Measurements from ENCODE around the gene APOA4.

APOA4 gene

GRCh38 chr11:116823031-116823843, at the start of gene APOA4:
Gene APOA4 (minus strand): TSS chr11:116823304. CDS start chr11:116823191, 113 bp downstream.
- ATAC-seq: no peak

GRCh38 chr11:116871248-116871647, 48.1 kb upstream of the APOA4 start:
- no peak for ATAC-seq

- no peak for ATAC-seq
Measured at GRCh38 chr11:116870054-116870453, 47.0 kb upstream of the APOA4 start.

- no peak for ATAC-seq
Measured at GRCh38 chr11:116869610-116870009, 46.5 kb upstream of the APOA4 start.

DNA sequence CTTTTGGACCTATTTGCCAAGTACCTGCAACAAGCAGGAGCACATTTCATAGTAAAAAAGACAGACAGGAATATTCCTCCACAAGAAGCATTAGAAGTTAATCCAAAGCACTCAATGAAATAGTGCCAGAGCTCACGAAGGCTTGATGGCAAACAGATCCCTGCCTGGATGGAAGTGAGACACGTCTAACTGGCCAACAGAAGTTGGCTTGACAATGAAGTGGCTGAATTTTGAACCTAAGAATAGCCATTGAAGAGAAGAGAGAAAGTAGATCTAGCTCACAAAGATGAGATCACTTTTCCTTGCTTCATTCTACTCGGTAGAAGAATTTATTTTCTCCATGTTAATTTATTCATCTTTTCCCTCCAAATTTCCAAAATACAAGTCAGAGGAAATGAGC, 45.0 kb upstream of the APOA4 start:
- no peak for ATAC-seq

- ATAC-seq: no peak
Measured at GRCh38 chr11:116867619-116868018, 44.5 kb upstream of the APOA4 start.

DNA sequence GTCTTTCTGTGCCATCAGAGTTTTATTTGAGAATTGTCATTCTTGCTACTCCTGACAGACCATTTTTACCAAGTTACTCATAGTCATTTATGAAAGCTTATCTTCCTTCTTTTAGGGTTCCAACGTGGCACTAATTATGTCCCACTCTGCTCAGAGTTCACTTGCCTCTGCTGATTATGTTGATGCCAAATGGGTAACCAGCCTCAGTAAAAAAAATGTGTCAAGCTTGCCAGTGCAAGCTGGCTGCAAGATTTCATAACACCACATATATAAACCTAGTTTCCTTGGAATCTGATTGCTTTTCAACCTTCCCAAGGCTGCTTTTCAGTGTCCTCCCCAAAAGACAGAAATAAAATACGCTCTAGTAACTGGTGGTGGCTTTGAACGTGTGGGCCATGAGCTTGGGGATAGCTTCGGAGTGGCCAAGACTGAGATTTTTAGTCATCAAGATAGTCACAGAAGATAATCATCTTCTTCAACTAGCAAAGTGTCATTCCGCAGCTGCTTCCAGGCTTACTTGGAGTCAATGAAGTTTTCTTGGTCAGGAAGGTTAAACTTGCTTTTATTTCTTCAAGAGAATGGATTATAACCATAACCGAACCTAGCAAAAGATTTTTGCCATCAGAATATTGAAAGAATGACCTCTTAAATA, 43.8 kb upstream of the APOA4 start:
- ATAC-seq: no peak

DNA sequence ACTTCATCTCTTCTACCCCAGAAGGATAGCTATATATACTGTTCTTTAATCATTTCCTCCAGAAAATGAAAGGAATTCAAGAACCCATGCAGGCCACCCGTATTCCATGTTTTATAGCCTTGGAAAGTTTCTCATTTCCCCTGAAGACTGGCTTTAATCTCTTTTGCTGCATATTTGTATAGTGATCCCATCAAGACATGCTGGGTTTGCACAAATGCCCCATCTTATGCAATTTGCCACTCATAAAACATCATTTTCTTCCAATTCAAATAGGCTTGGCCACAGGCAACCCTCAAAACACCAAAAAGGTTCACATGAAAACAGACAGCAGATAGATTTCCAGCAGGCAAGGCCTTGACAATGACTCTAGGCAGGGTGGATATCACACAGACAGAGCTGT, 42.6 kb upstream of the APOA4 start:
- no peak for ATAC-seq

- no peak for ATAC-seq
Measured at GRCh38 chr11:116864531-116864930, 41.4 kb upstream of the APOA4 start.

DNA sequence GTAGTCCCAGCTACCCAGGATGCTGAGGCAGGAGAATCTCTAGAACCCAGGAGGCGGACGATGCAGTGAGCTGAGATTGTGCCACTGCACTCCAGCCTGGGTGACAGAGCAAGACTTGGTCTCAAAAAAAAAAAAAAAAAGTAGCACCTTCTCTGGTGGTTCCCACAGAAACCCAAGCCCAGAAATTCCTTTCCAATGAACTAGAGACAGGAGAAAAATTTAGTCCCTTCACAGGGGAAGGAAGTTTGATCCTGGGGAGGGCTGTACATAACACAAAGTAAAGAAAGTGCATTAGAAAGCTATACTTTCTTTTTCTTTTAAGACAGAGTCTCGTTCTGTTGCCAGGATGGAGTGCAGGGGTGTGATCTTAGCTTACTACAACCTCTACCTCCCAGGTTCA, 39.8 kb upstream of the APOA4 start:
- ATAC-seq: no peak

- no peak for ATAC-seq
Measured at GRCh38 chr11:116862185-116862584, 39.1 kb upstream of the APOA4 start.

DNA sequence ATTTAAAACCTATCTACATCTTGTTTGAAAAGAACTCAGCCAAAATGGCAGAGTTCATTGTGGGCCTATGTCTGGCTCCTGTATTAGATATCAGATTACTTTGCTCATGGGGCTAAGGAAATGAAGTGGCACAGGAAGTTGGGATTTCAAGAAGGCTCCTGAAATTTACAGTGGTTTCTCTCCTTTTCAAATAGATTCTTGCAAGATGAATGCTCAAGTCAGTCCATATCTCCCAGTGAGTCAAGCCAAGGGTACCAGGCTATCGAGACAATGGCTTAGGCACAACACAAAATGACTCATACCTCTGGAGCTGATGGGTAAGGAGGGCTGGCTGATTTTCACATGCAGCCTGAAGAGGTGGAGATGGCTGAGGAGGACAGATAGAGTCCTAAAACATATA, 38.4 kb upstream of the APOA4 start:
- no peak for ATAC-seq

- ATAC-seq: no peak
Measured at GRCh38 chr11:116860303-116860702, 37.2 kb upstream of the APOA4 start.

DNA sequence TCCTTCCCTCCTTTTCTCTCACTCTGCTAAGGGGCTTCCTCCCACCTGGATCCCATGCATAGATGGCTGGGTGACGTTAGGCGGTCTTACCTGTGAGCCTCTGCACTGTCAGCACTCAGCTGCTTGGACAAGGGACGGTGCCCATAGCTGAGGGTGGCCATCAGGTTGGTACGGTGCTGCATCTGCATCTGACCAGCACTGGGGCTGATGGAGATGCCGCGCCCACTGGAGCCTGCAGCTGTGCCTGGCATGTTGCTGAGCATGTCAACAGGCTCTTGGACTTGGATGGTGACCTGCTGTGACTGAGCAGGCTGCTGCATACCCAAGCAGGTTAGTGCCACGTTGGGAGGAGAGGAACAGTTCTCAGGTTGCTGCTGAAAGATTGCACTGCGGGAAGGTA, 36.1 kb upstream of the APOA4 start:
- ATAC-seq: no peak

GRCh38 chr11:116857936-116858335, 34.8 kb upstream of the APOA4 start:
- ATAC-seq: no peak

DNA sequence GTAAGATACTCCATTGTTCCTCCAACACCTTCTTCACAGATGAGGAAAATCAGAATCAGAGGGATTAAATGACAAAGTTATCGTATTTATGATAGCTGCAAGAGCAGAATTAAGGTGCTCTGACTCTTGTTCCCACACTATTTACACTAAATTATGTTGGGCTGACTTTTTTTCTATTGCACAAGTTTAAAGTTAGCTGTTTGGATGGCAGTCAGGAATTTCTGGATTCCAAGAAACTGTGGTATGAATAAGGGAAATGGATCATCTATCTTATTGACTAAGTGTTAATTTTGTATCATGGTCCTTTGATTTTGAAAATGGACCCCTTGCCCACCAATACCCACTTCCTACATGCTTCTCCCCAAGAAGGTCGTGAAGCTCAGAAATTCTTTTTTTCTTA, 34.2 kb upstream of the APOA4 start:
- ATAC-seq: no peak

DNA sequence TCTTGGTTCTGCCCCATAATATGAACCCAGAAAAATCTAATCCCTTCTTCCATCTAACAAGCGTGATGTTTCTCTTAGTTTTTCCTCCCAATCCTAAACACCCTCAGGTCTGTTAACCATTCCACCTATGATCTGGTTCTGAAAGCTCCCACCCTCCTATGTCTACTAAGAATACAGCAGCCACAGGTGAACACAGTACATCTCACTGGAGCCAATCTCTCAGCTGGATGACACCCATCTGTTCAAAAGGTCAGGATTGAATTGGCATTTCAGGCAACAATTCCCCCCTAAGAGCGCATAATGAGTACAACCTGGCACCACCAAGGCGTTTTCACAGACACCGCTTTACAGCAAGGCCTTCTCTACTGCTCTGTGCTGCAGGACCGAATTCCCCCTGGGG, 33.3 kb upstream of the APOA4 start:
- no peak for ATAC-seq

- no peak for ATAC-seq
Measured at GRCh38 chr11:116855413-116855812, 32.3 kb upstream of the APOA4 start.

GRCh38 chr11:116853461-116854073, 30.5 kb upstream of the APOA4 start:
- ATAC-seq: peak; percentile 97 to 98

DNA sequence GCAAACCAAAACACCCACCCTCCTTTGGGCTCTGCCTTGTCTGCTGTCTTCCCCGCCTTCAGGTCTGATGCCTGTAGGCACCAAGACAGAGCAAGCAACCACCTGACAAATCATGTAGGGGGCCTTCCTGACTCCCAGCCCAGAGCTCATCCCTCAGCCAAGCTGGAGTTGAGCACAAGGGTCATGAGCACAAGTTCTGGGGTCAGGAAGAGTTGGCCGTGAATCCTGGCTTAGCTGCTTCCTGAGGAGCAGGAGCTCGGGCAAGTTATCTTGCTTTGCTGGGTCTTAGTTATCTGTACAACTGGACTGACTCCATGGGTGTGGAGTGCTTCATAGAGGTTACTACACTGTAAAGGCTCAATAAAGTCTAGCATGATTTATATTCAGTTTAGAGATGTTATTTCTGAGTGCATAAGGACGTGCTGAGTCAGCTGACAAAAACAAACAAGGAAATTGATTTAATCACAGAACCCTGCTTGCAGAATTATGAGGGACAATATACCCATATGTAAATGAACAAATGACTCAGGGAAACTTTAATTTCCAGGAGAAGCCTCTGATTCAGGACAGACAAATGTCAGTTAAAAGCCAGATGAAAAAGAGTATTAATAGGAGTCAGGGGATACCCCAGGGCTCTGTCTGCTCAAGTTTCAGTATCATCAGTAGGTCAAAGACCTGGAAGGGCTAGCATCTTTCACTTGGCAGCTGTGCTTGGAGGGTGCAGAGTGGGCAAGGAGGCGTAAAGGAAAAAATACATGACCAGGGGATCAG, 29.3 kb upstream of the APOA4 start:
- peak; percentile 16 to 34 for ATAC-seq

DNA sequence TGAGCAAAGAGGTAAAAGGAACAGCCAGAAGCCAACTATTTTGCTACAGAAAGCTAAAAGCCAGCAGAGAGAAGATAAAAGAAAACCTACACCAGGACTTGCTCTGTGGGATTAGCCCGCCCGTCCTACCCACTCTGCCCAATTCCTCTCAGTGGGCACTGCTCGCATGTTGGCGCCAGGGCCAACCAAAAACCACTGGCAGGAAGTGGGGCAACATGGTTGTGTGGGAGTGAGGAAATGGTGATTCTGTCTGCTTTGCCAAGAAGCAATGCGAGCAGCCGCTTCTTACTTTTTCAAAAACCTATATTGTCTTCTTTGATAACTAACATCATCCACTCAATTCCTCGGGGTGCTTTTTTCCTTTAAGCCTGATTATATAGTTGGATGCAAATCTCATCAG, 28.5 kb upstream of the APOA4 start:
- ATAC-seq: no peak

DNA sequence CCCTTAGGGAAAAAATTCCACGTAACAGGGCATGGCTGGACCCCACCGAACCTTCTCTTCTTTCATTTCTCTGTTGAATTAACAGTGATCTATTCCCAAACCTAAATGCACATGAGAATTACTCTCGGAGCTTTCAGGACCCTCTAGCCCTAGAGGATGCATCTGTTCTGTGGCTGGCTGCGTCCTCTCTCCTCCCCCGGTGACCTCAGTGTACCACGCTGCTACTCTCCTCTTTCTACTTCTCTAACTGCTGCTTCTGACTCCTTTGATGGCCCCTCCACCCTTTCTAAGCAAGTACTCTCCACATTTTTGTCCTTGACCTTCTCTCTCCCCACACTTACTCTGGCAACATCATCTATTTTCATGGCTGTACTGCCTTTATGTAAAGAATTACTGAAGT, 26.4 kb upstream of the APOA4 start:
- no peak for ATAC-seq

- ATAC-seq: no peak
Measured at GRCh38 chr11:116849060-116849459, 26.0 kb upstream of the APOA4 start.

Measured in activated CD4-positive, CD25-positive, alpha-beta regulatory T cell treated with anti-CD3 and anti-CD28 coated beads, Interleukin-2, amount 50 U/mL, for 24 hours (primary cell).